Activated naive CD8-positive, alpha-beta T cell treated with anti-CD3 and anti-CD28 coated beads, Interleukin-2, amount 10 ng/mL, durations not matched to agents 7 days and 5 days (primary cell): ENCODE results near the gene LILRA6. TPM values are rescaled to one million over a fixed set of nuclear protein-coding genes. Genes with fewer than 3 reads are reported as not detected.
"Not testable (repeated sequence)": the region's sequence is repeated elsewhere in the genome, so short reads cannot be mapped to it uniquely, and the experiment has no call there.

Experiments used
- ATAC-seq: fragments of 150-1000 bp; cut with Tn5 transposase; one replicate; pipeline ENCODE4 v1.10.0; 2021; ENCODE audit warnings: low read depth, moderate library complexity
- POLR2A ChIA-PET: fragments of 350-600 bp; sonication (Branson Sonifier 250); formaldehyde crosslinking; loops from one replicate; lab custom pipeline; 2021; ENCODE audit warnings: antibody characterized with exemption; lab: Charles Lee
- DNase-seq: peaks from one replicate; pipeline ENCODE4 v3.0.0; 2021
- H3K27ac Mint-ChIP-seq: one replicate; pipeline ENCODE4 v1.8.0; 2022; ENCODE audit warnings: mild to moderate bottlenecking, mixed read lengths
- H3K27me3 Mint-ChIP-seq: one replicate; pipeline ENCODE4 v1.8.0; 2022; ENCODE audit warnings: mild to moderate bottlenecking, moderate library complexity, mixed read lengths
- H3K36me3 Mint-ChIP-seq: one replicate; pipeline ENCODE4 v1.8.0; 2021; ENCODE audit warnings: mild to moderate bottlenecking, mixed read lengths
- H3K4me1 Mint-ChIP-seq: one replicate; pipeline ENCODE4 v1.8.0; 2021; ENCODE audit warnings: mixed read lengths
- H3K4me3 Mint-ChIP-seq: one replicate; pipeline ENCODE4 v1.8.0; 2022; ENCODE audit warnings: mild to moderate bottlenecking, moderate library complexity, mixed read lengths
- H3K9me3 Mint-ChIP-seq: one replicate; pipeline ENCODE4 v1.8.0; 2021; ENCODE audit warnings: mixed read lengths
- total RNA-seq, 2 experiments: library from RNA; stranded (reverse); gene quantifications; one replicate each; pipeline ENCODE4 v1.2.3, GENCODE V29; 2021

The LILRA6 gene
- total RNA-seq, 2 experiments from 2014 or later: 0.60 to 0.64 TPM

DNA sequence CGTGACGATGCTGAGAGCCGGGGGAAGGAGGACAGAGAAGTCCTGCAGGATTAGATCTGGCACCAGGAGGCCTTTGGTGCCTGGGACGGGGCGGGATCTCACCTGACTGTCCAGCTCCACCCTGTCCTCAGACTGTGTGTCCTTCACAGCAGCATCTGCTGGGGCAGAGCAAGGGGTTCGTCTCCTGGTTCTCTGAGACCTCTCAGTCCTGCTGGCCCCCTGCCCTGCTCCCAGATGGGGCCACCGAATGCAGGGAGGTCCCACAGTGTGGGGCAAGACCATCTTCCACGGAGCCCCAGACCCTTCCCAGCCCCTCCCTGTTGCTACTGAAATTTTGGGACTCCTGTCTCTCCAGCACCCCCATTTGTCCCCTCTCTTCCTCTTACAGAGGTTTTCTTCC lies 24.3 kb downstream of the LILRA6 start:
- H3K4me3 Mint-ChIP-seq: no peak overlapping the region
- peaks cover 2% of the 10 kb centered on the region for H3K27me3 Mint-ChIP-seq
- peaks cover 2% of the 10 kb centered on the region for H3K36me3 Mint-ChIP-seq
- ATAC-seq (no peak), DNase-seq (no peak)
- POLR2A ChIA-PET: no interaction called here
- no peaks in the 10 kb centered on the region for H3K9me3 Mint-ChIP-seq
- H3K27ac Mint-ChIP-seq: no peak overlapping the region
- H3K4me1 Mint-ChIP-seq: peaks cover 5% of the 10 kb centered on the region

- H3K36me3 Mint-ChIP-seq, ATAC-seq, H3K4me3 Mint-ChIP-seq, H3K9me3 Mint-ChIP-seq, H3K27ac Mint-ChIP-seq, H3K4me1 Mint-ChIP-seq, H3K27me3 Mint-ChIP-seq, DNase-seq, POLR2A ChIA-PET: not testable (repeated sequence)
Measured at GRCh38 chr19:54217517-54218247, 24.9 kb downstream of the LILRA6 start.

DNA sequence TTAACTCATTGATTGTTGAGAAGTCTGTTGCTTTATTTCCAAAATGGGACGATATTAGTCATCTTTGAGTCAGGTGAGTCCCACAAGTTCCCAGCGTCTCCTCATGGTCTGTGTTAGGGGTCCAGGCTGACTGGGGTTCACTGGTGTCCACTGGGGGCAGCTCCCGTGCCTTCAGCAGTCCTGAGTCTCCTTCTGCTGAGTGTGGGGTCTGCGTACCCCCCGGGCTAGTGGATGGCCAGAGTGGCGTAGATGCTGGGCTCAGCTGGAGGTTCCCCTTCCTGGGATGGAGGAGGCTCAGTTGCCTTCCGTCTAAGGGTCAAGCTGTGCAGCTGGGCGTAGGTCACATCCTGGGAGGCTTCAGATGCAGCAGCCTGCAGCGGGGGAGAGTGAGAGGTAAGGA lies 25.7 kb downstream of the LILRA6 start:
- Mint-ChIP-seq H3K4me1 (no peaks in the 10 kb centered on the region), H3K9me3 (no peaks in the 10 kb centered on the region), H3K4me3 (no peak overlapping the region), H3K27me3 (no peaks in the 10 kb centered on the region), H3K27ac (no peak overlapping the region), H3K36me3 (peaks cover 7% of the 10 kb centered on the region)
- POLR2A ChIA-PET: no interaction called here
- DNase-seq: no peak
- no peak for ATAC-seq

DNA sequence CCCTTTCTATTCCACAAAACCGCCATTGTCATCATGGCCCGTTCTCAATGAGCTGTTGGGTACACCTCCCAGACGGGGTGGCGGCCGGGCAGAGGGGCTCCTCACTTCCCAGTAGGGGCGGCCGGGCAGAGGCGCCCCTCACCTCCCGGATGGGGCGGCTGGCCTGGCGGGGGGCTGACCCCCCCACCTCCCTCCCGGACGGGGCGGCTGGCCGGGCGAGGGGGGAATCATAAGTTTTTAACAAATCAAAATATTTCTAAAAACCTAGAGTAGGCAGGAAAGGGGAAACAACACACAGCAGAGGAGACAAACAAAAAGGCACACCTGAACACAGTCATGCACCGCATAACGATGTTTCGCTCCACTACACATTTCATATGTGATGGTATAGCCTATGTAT lies 27.9 kb downstream of the LILRA6 start:
- not testable (repeated sequence) for H3K9me3 Mint-ChIP-seq
- H3K36me3 Mint-ChIP-seq: peaks cover 17% of the 10 kb centered on the region

GRCh38 chr19:54214217-54214616 lies 28.4 kb downstream of the LILRA6 start:
- H3K27ac Mint-ChIP-seq, DNase-seq, H3K4me3 Mint-ChIP-seq, H3K27me3 Mint-ChIP-seq, H3K9me3 Mint-ChIP-seq, ATAC-seq, POLR2A ChIA-PET: not testable (repeated sequence)
- Mint-ChIP-seq H3K36me3 (peaks cover 17% of the 10 kb centered on the region), H3K4me1 (peaks cover 19% of the 10 kb centered on the region)

More for the DNA sequence above, 27.9 kb downstream of the LILRA6 start:
- H3K4me1 Mint-ChIP-seq: peaks cover 16% of the 10 kb centered on the region
- H3K27ac Mint-ChIP-seq, H3K4me3 Mint-ChIP-seq, POLR2A ChIA-PET, ATAC-seq, DNase-seq, H3K27me3 Mint-ChIP-seq: not testable (repeated sequence)

GRCh38 chr19:54211235-54211634 lies 31.4 kb downstream of the LILRA6 start:
- Mint-ChIP-seq H3K4me1 (peaks cover 44% of the 10 kb centered on the region), H3K9me3 (no peaks in the 10 kb centered on the region), H3K27me3 (peaks cover 4% of the 10 kb centered on the region), H3K4me3 (peak overlapping the region; percentile 43), H3K36me3 (peaks cover 34% of the 10 kb centered on the region), H3K27ac (peak overlapping the region; percentile 57)
- POLR2A ChIA-PET: interaction anchor here (1.5 to 3.7 kb wide), 3 partner anchors 10 to 22 kb away, joined by 9 to 21 read pairs (median 18); partner anchors contain the start of genes MBOAT7, RPS9 and TSEN34
- ATAC-seq (no peak), DNase-seq (no peak)

DNA sequence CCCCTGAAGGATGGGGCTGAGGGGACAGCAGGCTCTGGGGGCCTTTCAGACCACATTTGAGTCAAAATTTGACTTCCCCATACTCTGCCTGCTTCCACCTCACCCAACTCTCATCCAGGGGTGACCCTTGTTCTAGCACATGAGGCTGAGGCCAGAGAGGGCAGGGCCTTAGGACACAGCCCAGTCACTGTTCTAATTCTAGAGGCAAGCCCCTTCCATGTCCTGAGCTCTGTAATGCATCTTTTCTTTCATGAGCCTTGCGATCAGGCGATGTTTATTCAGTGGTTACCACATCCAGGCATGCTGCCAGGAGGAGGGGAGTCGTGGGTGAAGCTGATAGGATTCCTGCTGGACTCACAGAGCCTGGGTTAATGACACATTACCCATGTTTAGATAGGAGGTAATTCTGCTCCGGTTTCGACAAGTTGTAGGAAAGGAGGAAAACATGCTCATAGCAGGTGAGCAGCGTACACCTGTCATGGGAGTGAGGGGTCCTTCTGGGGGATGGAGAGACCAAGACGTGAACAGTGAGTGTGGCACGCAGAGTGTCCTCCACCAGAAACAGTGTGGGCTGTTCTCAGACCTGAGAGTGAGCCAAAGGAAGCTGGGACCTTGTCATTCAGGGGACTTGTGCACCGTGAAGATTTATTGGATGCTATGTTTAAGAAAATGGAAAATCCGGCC lies 32.6 kb downstream of the LILRA6 start:
- peaks cover 39% of the 10 kb centered on the region for H3K36me3 Mint-ChIP-seq
- DNase-seq: no peak

GRCh38 chr19:54209058-54209810 lies 33.4 kb downstream of the LILRA6 start:
- Mint-ChIP-seq H3K27ac (no peak overlapping the region), H3K27me3 (peaks cover 4% of the 10 kb centered on the region), H3K9me3 (no peaks in the 10 kb centered on the region), H3K4me3 (no peak overlapping the region), H3K4me1 (peaks cover 58% of the 10 kb centered on the region), H3K36me3 (peaks cover 43% of the 10 kb centered on the region)
- ATAC-seq: no peak
- no peak for DNase-seq
- POLR2A ChIA-PET: interaction anchor here (0.7 to 3.7 kb wide), 4 partner anchors 8 to 94 kb away, joined by 3 to 21 read pairs (median 12); partner anchors contain the start of genes MBOAT7, PRPF31, RPS9 and TFPT

More for the DNA sequence above, 32.6 kb downstream of the LILRA6 start:
- Mint-ChIP-seq H3K4me3 (peak overlapping the region; percentile 35), H3K27ac (peak overlapping the region; percentile 60), H3K4me1 (peaks cover 51% of the 10 kb centered on the region), H3K9me3 (no peaks in the 10 kb centered on the region), H3K27me3 (peaks cover 4% of the 10 kb centered on the region)
- ATAC-seq: no peak
- POLR2A ChIA-PET: interaction anchor here (1.5 to 3.7 kb wide), 3 partner anchors 9 to 21 kb away, joined by 9 to 21 read pairs (median 18); partner anchors contain the start of genes MBOAT7, RPS9 and TSEN34

GRCh38 chr19:54208784-54209057 lies 33.9 kb downstream of the LILRA6 start:
- Mint-ChIP-seq H3K27ac (no peak overlapping the region), H3K27me3 (peaks cover 4% of the 10 kb centered on the region), H3K4me1 (peaks cover 60% of the 10 kb centered on the region), H3K4me3 (no peak overlapping the region), H3K36me3 (peaks cover 42% of the 10 kb centered on the region), H3K9me3 (no peaks in the 10 kb centered on the region)
- POLR2A ChIA-PET: interaction anchor here (0.7 to 3.7 kb wide), 4 partner anchors 8 to 93 kb away, joined by 3 to 21 read pairs (median 12); partner anchors contain the start of genes MBOAT7, PRPF31, RPS9 and TFPT
- no peak for DNase-seq
- no peak for ATAC-seq

- peaks cover 63% of the 10 kb centered on the region for H3K4me1 Mint-ChIP-seq
- no peak for ATAC-seq
- POLR2A ChIA-PET: interaction anchor here (0.7 to 3.7 kb wide), 4 partner anchors 16 to 93 kb away, joined by 3 to 18 read pairs (median 5); partner anchors contain the start of genes LENG1, MBOAT7, PRPF31 and TFPT
- peak overlapping the region; percentile 41 for H3K4me3 Mint-ChIP-seq
- no peaks in the 10 kb centered on the region for H3K9me3 Mint-ChIP-seq
- H3K36me3 Mint-ChIP-seq: peaks cover 41% of the 10 kb centered on the region
- H3K27ac Mint-ChIP-seq: peak overlapping the region; percentile 19
- H3K27me3 Mint-ChIP-seq: peaks cover 4% of the 10 kb centered on the region
- DNase-seq: no peak
Measured at GRCh38 chr19:54207983-54208783, 34.4 kb downstream of the LILRA6 start.

DNA sequence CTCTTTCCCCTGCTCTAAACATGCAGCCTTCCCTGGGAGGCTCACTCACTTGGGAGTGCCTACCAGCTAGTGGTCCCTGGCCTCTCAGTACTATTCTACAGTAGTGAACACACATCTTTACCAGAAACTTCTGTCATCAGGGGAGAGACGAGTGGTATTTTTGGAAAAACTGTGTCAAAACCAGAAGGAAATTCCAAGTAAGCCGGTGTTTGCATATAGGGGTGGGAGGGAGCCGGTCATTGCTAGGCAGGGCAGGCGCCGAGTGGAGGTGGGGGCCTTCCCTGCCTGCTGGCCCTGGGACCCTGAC lies 35.0 kb downstream of the LILRA6 start:
- Mint-ChIP-seq H3K9me3 (no peaks in the 10 kb centered on the region), H3K36me3 (peaks cover 42% of the 10 kb centered on the region), H3K27ac (peak overlapping the region; percentile 19), H3K27me3 (peaks cover 4% of the 10 kb centered on the region), H3K4me3 (peak overlapping the region; percentile 41), H3K4me1 (peaks cover 69% of the 10 kb centered on the region)
- POLR2A ChIA-PET: interaction anchor here (0.9 to 1.2 kb wide), 2 partner anchors 18 to 48 kb away, joined by 3 to 7 read pairs; partner anchors contain the start of genes LENG1 and MBOAT7
- DNase-seq (no peak), ATAC-seq (no peak)

DNA sequence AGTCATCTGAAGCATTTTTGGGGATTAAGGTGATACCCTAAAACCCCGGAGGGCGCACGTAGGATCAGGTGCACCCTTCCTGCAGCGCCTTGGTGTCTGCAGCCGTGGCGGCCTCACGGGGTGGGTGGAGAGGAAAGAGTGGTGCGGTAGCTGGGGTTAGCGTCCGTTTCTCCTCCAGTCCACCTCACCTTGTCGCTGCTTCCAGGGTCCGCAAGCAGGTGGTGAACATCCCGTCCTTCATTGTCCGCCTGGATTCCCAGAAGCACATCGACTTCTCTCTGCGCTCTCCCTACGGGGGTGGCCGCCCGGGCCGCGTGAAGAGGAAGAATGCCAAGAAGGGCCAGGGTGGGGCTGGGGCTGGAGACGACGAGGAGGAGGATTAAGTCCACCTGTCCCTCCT lies 35.4 kb downstream of the LILRA6 start:
- Mint-ChIP-seq H3K4me3 (peak overlapping the region; percentile 41), H3K36me3 (peaks cover 46% of the 10 kb centered on the region), H3K4me1 (peaks cover 73% of the 10 kb centered on the region)
- H3K27ac Mint-ChIP-seq, H3K27me3 Mint-ChIP-seq, POLR2A ChIA-PET, ATAC-seq, DNase-seq, H3K9me3 Mint-ChIP-seq: not testable (repeated sequence)
